Pancreas (tissue), 10 donors: ENCODE data around the gene DNM1. TPM values are rescaled to one million over a fixed set of nuclear protein-coding genes. Genes with fewer than 3 reads are reported as not detected.
A peak's percentile ranks its signal among the peaks of the same experiment; 100 is the strongest.

Experiments used
- ATAC-seq, 4 donors: fragments of 200-7000 bp; cut with Tn5 transposase; one replicate each; pipeline versions ENCODE4 v1.8.0 to v1.9.1; 2020; ENCODE audit warnings: mild to moderate bottlenecking in 4 of 4, moderate library complexity in 4 of 4
- DNase-seq, 6 donors: peaks; one replicate each; pipeline ENCODE4 v3.0.0-alpha.2; 2020
- FAIRE-seq: peaks from 2 replicates; lab custom pipeline; 2012; peaks lifted over from hg19 to GRCh38; lab: Jason Lieb, UNC
- H3K27ac ChIP-seq, 4 donors: fragments of 200-600 bp; sonication (generic); 1 replicate in 3 of 4; 2 replicates in 1 of 4; pipeline versions ENCODE4 v1.5.0 to v1.8.0; 2020
- H3K27me3 ChIP-seq, 4 donors: fragments of 200-600 bp; one replicate each; pipeline ENCODE4 v1.8.0; 2021
- H3K36me3 ChIP-seq, 3 donors: fragments of 200-600 bp; sonication (generic) in 1 of 3; one replicate each; pipeline versions ENCODE4 v1.5.0 to v1.8.0; 2020 to 2021
- H3K4me1 ChIP-seq, 3 donors: fragments of 200-600 bp; one replicate each; pipeline ENCODE4 v1.8.0; 2021
- H3K4me3 ChIP-seq, 4 donors: fragments of 200-600 bp; sonication (generic) in 2 of 4; one replicate each; pipeline versions ENCODE4 v1.5.0 to v1.8.0; 2020 to 2021
- H3K9me3 ChIP-seq, 4 donors: fragments of 200-600 bp; one replicate each; pipeline ENCODE4 v1.8.0; 2021
- CTCF ChIP-seq, 4 donors: fragments of 200-600 bp; sonication (generic) in 3 of 4; IDR thresholded peaks; one replicate each; pipeline versions ENCODE4 v1.5.0 to v1.8.0; 2021; ENCODE audit warnings: antibody characterized with exemption in 4 of 4
- WGBS, 2 donors: extraction: QIAGEN DNeasy Blood & Tissue Kit; methylation state at CpG; one replicate each; pipeline ENCODE4 v1.1.7; 2013; 5-methylcytosine and 5-hydroxymethylcytosine counted together
- intact Hi-C, 3 donors: fragments of 100-400 bp; cut with DNase I; formaldehyde crosslinking; loops; one replicate each; pipeline versions ENCODE4 v1.11.1 to v1.14.2; 2022
- polyA plus RNA-seq, 2 donors: library from polyadenylated mRNA; stranded (reverse); fragments of 200-250 nt; gene quantifications; one replicate each; pipeline ENCODE4 v1.2.3, GENCODE V29; 2013
- total RNA-seq, 6 donors: library from RNA; stranded (reverse); fragmentation: NEBNext Ultra II Directional in 4 of 6; extraction: Animal tissue kit (Norgen Biotek cat#: 25700) in 4 of 6; gene quantifications; one replicate each; pipeline versions ENCODE4 v1.2.1 to v1.2.4, GENCODE V29; 2021 to 2023
- donor health status: healthy with polysubstance abuse.
- donor health status: DM: no; HTN: no; CAD: no; lungs with moderate emphysema.
- donor health status: DM: no; HTN: no; CAD: no.
- donor health status: control.
- donor health status: control.
- donor health status: Bipolar disorder and iron deficiency.
- donor health status: DM: yes; HTN: yes; CAD: no.
- donor health status: DM: no; HTN: no; CAD: no.
- donor health status: DM: no; HTN: no; CAD: no.
- donor health status: DM: yes; HTN: yes; CAD: no.

Gene DNM1
- total and polyA plus RNA-seq, 8 donors = 5.8 to 23.1 (median 12.3) TPM

GRCh38 chr9:128271112-128271511 is 67.9 kb downstream of the DNM1 start:
- ATAC-seq (no peak), DNase-seq (no peak), FAIRE-seq (no peak)
- H3K36me3 ChIP-seq = peaks cover 0 to 28% (median 4%) of the 10 kb centered on the region in 3 donors
- 75 to 89% methylated on average over 3 of the region's 3 CpGs for WGBS, 2 donors
- no peak overlapping the region for H3K4me3 ChIP-seq
- peaks cover 0 to 6% (median 5%) of the 10 kb centered on the region in 3 donors for H3K4me1 ChIP-seq
- intact Hi-C loops = no loop called here
- H3K9me3 ChIP-seq = no peaks in the 10 kb centered on the region
- no peak for TF ChIP-seq CTCF (IDR thresholded peaks at IDR 0.05)
- H3K27ac ChIP-seq = no peak overlapping the region
- H3K27me3 ChIP-seq = no peaks in the 10 kb centered on the region

- peaks cover 0 to 6% (median 5%) of the 10 kb centered on the region in 3 donors for H3K4me1 ChIP-seq
- WGBS, 2 donors = 72 to 75% methylated on average over 5 of the region's 5 CpGs
- ATAC-seq = no peak
- no peak overlapping the region for H3K4me3 ChIP-seq
- TF ChIP-seq CTCF (IDR thresholded peaks at IDR 0.05) = no peak
- no peak for FAIRE-seq
- intact Hi-C loops = no loop called here
- H3K9me3 ChIP-seq = no peaks in the 10 kb centered on the region
- peaks cover 0 to 25% (median 4%) of the 10 kb centered on the region in 3 donors for H3K36me3 ChIP-seq
- no peak overlapping the region for H3K27ac ChIP-seq
- no peaks in the 10 kb centered on the region for H3K27me3 ChIP-seq
- DNase-seq = no peak
Measured at GRCh38 chr9:128271512-128271911, 68.3 kb downstream of the DNM1 start.

- ATAC-seq (no peak), DNase-seq (no peak), FAIRE-seq (no peak)
- Histone ChIP-seq H3K27ac (no peak overlapping the region), H3K36me3 (peaks cover 0 to 12% (median 0%) of the 10 kb centered on the region in 3 donors), H3K27me3 (no peaks in the 10 kb centered on the region), H3K4me3 (peak overlapping the region in 2 of 4 donors; percentile 84 to 91), H3K9me3 (no peaks in the 10 kb centered on the region), H3K4me1 (peaks cover 0 to 12% (median 5%) of the 10 kb centered on the region in 3 donors)
- TF ChIP-seq CTCF (IDR thresholded peaks at IDR 0.05) = no peak
- 52 to 53% methylated on average over 8 of the region's 8 CpGs for WGBS, 2 donors
- intact Hi-C loops = no loop called here
Measured at GRCh38 chr9:128274245-128274644, 71.1 kb downstream of the DNM1 start.

- ATAC-seq = peak; percentile 53 to 75 (median 70)
- 0 to 1% methylated on average over 46 to 57 of the region's 57 CpGs for WGBS, 2 donors
- FAIRE-seq = no peak
- TF ChIP-seq CTCF (IDR thresholded peaks at IDR 0.05) = no peak
- intact Hi-C loops = no loop called here
- H3K27me3 ChIP-seq = no peaks in the 10 kb centered on the region
- no peaks in the 10 kb centered on the region for H3K9me3 ChIP-seq
- peak within 1 kb of the TSS; percentile 84 to 91 (median 90) for H3K4me3 ChIP-seq
- peak within 1 kb of the TSS; percentile 73 to 76 (median 74) for H3K27ac ChIP-seq
- H3K36me3 ChIP-seq = peaks cover 0 to 12% (median 0%) of the 10 kb centered on the region in 3 donors
- H3K4me1 ChIP-seq = peaks cover 0 to 12% (median 5%) of the 10 kb centered on the region in 3 donors
- peak in 3 of 6 donors; percentile 38 to 67 (median 40) for DNase-seq
Measured at GRCh38 chr9:128275198-128276007, 72.2 kb downstream of the DNM1 start, which contains the start of gene GOLGA2. Gene GOLGA2, minus strand, starts transcription at chr9:128276007. Its CDS starts 31 bp downstream, at chr9:128275976.
